Measurements from ENCODE around the gene CBFB. TPM values are rescaled to one million over a fixed set of nuclear protein-coding genes. Genes with fewer than 3 reads are reported as not detected.
A peak's percentile ranks its signal among the peaks of the same experiment; 100 is the strongest.

Gene CBFB
- total RNA-seq, 1 donor from 2014 or later, result 61.3 TPM

DNA sequence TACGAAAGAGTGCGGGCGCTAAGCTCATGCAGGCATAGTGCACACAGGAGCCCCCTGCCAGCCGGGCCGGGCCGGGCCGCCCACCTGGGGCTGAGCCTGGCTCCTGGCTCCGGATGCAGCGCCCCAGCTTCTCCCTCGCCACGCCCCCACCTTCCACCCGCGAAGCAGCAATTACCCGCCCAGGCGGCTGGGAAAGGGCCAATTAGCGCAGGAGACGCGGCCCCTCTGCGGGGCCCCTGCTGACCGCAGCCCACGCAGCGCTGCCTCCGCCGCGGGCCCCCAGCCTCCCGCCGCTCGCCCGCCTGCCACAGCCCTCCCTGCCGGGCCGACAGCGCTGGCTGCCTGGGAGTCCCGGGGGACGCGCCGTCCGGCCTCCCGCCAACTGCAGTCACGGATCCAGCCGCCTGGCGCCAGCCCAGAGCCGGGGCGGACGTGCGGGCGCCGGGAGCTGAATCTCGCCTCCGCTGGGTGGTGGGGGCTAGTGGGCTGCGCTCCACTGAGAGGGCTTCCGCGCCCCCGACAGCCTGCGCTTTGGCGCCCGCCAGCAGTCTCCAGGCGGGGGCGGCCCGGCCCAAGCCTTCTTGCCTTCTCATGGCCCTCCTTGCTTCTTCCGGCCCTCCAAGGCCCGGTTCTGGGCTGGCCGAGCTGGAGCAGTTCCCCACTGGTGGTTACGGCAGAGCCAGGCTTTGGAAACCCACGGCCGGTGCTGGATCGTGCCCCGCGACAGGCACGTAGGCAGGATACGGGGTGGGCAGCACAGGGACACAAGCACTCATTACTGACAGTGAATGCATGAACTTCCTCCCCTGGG is 14.9 kb upstream of the CBFB start:
- H3K27ac Mint-ChIP-seq (ENCODE audit: unreplicated experiment), result no peak overlapping the region
- peak; percentile 92 for DNase-seq (ENCODE audit: low spot score)
- H3K27me3 Mint-ChIP-seq (ENCODE audit: low read depth), result no peaks in the 10 kb centered on the region
- no peaks in the 10 kb centered on the region for H3K36me3 Mint-ChIP-seq (ENCODE audit: low read depth)
- H3K4me3 Mint-ChIP-seq (ENCODE audit: unreplicated experiment), result peak overlapping the region; percentile 60
- peaks cover 10% of the 10 kb centered on the region for H3K4me1 Mint-ChIP-seq (ENCODE audit: low read depth)
- TF ChIP-seq, protein P1, sequence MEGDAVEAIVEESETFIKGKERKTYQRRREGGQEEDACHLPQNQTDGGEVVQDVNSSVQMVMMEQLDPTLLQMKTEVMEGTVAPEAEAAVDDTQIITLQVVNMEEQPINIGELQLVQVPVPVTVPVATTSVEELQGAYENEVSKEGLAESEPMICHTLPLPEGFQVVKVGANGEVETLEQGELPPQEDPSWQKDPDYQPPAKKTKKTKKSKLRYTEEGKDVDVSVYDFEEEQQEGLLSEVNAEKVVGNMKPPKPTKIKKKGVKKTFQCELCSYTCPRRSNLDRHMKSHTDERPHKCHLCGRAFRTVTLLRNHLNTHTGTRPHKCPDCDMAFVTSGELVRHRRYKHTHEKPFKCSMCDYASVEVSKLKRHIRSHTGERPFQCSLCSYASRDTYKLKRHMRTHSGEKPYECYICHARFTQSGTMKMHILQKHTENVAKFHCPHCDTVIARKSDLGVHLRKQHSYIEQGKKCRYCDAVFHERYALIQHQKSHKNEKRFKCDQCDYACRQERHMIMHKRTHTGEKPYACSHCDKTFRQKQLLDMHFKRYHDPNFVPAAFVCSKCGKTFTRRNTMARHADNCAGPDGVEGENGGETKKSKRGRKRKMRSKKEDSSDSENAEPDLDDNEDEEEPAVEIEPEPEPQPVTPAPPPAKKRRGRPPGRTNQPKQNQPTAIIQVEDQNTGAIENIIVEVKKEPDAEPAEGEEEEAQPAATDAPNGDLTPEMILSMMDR (IDR thresholded peaks at IDR 0.05), result peak; percentile 62
- H3K9me3 Mint-ChIP-seq (ENCODE audit: low read depth), result no peaks in the 10 kb centered on the region

DNA sequence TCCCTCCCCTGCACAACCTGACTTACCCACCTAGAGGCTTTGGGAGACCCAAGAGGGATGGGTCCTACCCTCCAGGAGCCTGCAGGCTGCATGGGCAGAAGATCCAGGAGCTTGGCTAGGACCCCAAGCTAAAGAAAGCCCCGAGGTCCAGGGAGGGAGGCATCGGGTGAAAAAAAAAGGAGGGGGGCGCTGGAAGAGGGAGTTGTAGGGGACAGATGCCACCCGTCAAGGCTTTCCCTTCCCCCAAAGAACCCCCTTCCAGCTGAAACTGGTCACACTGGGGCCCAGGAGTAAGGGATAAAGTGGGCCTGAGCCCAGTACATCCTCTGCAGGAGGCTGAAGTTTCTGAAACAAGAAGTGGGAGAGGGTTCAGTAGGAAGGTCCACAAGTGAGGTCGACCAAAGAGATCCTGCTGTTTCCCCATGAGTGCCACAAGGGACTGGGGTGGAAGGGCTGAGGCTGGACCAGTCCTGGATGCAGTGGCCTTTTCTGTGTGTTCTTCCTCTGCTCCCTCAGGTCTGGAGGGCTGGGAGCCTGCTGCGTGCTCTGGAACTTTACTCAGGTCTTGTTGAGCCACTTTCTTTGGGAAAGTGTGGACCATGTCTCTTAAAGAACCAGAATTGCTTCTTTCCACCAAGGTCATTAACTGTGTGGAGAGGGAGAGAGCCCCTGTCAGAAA is 14.2 kb upstream of the CBFB start:
- H3K27ac Mint-ChIP-seq (ENCODE audit: unreplicated experiment), result no peak overlapping the region
- peak; percentile 47 for DNase-seq (ENCODE audit: low spot score)
- H3K36me3 Mint-ChIP-seq (ENCODE audit: low read depth), result no peaks in the 10 kb centered on the region
- H3K4me3 Mint-ChIP-seq (ENCODE audit: unreplicated experiment), result peak overlapping the region; percentile 60
- H3K27me3 Mint-ChIP-seq (ENCODE audit: low read depth), result no peaks in the 10 kb centered on the region
- TF ChIP-seq, protein P1 (IDR thresholded peaks at IDR 0.05), result no peak
- H3K4me1 Mint-ChIP-seq (ENCODE audit: low read depth), result peaks cover 10% of the 10 kb centered on the region
- no peaks in the 10 kb centered on the region for H3K9me3 Mint-ChIP-seq (ENCODE audit: low read depth)

DNA sequence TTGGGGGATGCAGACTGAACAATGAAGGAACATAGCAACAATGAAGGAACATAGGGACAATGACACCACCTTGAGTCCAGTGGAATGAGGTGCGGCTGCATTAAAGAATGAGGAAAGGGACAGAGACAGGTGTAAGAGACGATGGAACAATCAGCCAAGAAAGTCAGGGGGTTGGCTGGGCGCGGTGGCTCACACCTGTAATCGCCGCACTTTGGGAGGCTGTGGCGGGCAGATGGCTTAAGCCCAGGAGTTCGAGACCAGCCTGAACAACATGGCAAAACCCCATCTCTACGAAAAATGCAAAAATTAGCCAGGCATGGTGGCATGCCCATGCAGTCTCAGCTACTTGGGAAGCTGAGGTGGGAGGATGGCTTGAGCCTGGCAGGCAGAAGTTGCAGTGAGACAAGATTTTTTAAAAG is 13.6 kb upstream of the CBFB start:
- TF ChIP-seq, protein P1 (IDR thresholded peaks at IDR 0.05), result peak; percentile 22
- H3K36me3 Mint-ChIP-seq (ENCODE audit: low read depth), result no peaks in the 10 kb centered on the region
- H3K4me3 Mint-ChIP-seq (ENCODE audit: unreplicated experiment), result no peak overlapping the region
- DNase-seq (ENCODE audit: low spot score), result peak; percentile 27
- peaks cover 10% of the 10 kb centered on the region for H3K4me1 Mint-ChIP-seq (ENCODE audit: low read depth)
- no peaks in the 10 kb centered on the region for H3K27me3 Mint-ChIP-seq (ENCODE audit: low read depth)
- H3K27ac Mint-ChIP-seq (ENCODE audit: unreplicated experiment), result no peak overlapping the region
- no peaks in the 10 kb centered on the region for H3K9me3 Mint-ChIP-seq (ENCODE audit: low read depth)

DNA sequence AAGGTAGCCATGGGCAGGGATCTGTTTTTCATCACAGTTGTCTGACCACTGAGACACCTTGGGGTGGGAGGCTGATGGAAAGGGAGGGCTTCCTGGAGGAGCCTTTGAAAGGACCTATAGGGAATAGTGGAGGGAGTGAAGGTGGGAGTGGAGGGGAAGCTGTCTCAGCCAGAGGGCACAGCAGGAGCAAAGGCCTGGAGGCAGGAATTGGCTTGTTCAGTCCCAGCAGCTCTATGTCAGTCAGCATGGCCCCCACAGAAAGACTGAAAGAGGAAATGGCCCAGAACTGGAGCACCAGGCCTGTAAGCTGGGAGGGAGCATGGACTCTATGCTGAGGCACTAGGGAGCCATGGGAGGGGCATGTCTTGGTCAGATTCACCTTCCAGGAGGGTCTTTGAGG is 12.8 kb upstream of the CBFB start:
- Mint-ChIP-seq H3K4me1 (ENCODE audit: low read depth) (peaks cover 10% of the 10 kb centered on the region), H3K27me3 (ENCODE audit: low read depth) (no peaks in the 10 kb centered on the region), H3K9me3 (ENCODE audit: low read depth) (no peaks in the 10 kb centered on the region)

More for the DNA sequence above, 12.8 kb upstream of the CBFB start:
- no peak overlapping the region for H3K4me3 Mint-ChIP-seq (ENCODE audit: unreplicated experiment)
- no peak for DNase-seq (ENCODE audit: low spot score)
- TF ChIP-seq, protein P1 (IDR thresholded peaks at IDR 0.05), result no peak
- no peak overlapping the region for H3K27ac Mint-ChIP-seq (ENCODE audit: unreplicated experiment)
- H3K36me3 Mint-ChIP-seq (ENCODE audit: low read depth), result no peaks in the 10 kb centered on the region
